Astrocyte (in vitro differentiated cells and primary cell): ENCODE data around the gene ENOSF1. TPM values are rescaled to one million over a fixed set of nuclear protein-coding genes. Genes with fewer than 3 reads are reported as not detected.

Experiments
- DNase-seq: peaks from one replicate; pipeline ENCODE4 v3.0.0-alpha.2; 2010; ENCODE audit warnings: low read depth
- FAIRE-seq: peaks from 2 replicates; lab custom pipeline; 2011; peaks lifted over from hg19 to GRCh38; lab: Jason Lieb, UNC
- H2AFZ ChIP-seq: 2 replicates; pipeline ENCODE4 v1.6.0; 2012; ENCODE audit warnings: low read depth, low read length, inconsistent platforms
- H3K27ac ChIP-seq: 2 replicates; pipeline ENCODE4 v1.5.1; 2011; ENCODE audit warnings: low read depth, low read length, inconsistent platforms
- H3K27me3 ChIP-seq: 2 replicates; pipeline ENCODE4 v1.6.0; 2011; ENCODE audit warnings: low read length, inconsistent platforms; ENCODE audit not compliant: insufficient read depth
- H3K36me3 ChIP-seq: 2 replicates; pipeline ENCODE4 v1.5.1; 2011; ENCODE audit warnings: low read length, inconsistent platforms; ENCODE audit not compliant: insufficient read depth
- H3K4me1 ChIP-seq: 2 replicates; pipeline ENCODE4 v1.5.1; 2011; ENCODE audit warnings: low read length, inconsistent platforms; ENCODE audit not compliant: insufficient read depth
- H3K4me2 ChIP-seq: 2 replicates; pipeline ENCODE4 v1.6.0; 2012; ENCODE audit warnings: low read length, inconsistent platforms
- H3K4me3 ChIP-seq: 2 replicates; pipeline ENCODE4 v1.5.1; 2011; ENCODE audit warnings: low read depth, mild to moderate bottlenecking, low read length, inconsistent platforms; ENCODE audit not compliant: insufficient read depth
- H3K79me2 ChIP-seq: 2 replicates; pipeline ENCODE4 v1.6.0; 2012; ENCODE audit warnings: mild to moderate bottlenecking, low read length, inconsistent platforms; ENCODE audit not compliant: insufficient read depth
- H3K9ac ChIP-seq: 2 replicates; pipeline ENCODE4 v1.6.0; 2012; ENCODE audit warnings: mild to moderate bottlenecking, low read length, inconsistent platforms
- H3K9me3 ChIP-seq: 2 replicates; pipeline ENCODE4 v1.5.1; 2012; ENCODE audit warnings: low read depth, mild to moderate bottlenecking, low read length, inconsistent platforms; ENCODE audit not compliant: insufficient read depth
- H4K20me1 ChIP-seq: 2 replicates; pipeline ENCODE4 v1.6.0; 2012; ENCODE audit warnings: low read length, inconsistent platforms; ENCODE audit not compliant: insufficient read depth
- H3K27ac Mint-ChIP-seq: one replicate; pipeline ENCODE4 v1.8.0; 2021; ENCODE audit warnings: mild to moderate bottlenecking, mixed read lengths; ENCODE audit not compliant: unreplicated experiment
- H3K27me3 Mint-ChIP-seq: one replicate; pipeline ENCODE4 v1.8.0; 2021; ENCODE audit warnings: low read depth, mixed read lengths; ENCODE audit not compliant: unreplicated experiment
- H3K36me3 Mint-ChIP-seq: one replicate; pipeline ENCODE4 v1.8.0; 2021; ENCODE audit warnings: low read depth, mixed read lengths; ENCODE audit not compliant: unreplicated experiment
- H3K4me1 Mint-ChIP-seq: one replicate; pipeline ENCODE4 v1.8.0; 2021; ENCODE audit warnings: low read depth, mixed read lengths; ENCODE audit not compliant: unreplicated experiment
- H3K4me3 Mint-ChIP-seq: one replicate; pipeline ENCODE4 v1.8.0; 2021; ENCODE audit warnings: mild to moderate bottlenecking, moderate library complexity, mixed read lengths; ENCODE audit not compliant: unreplicated experiment
- H3K9me3 Mint-ChIP-seq: one replicate; pipeline ENCODE4 v1.8.0; 2021; ENCODE audit warnings: mild to moderate bottlenecking, mixed read lengths; ENCODE audit not compliant: unreplicated experiment
- EZH2 ChIP-seq: IDR thresholded peaks from 2 replicates; pipeline ENCODE4 v1.6.1; 2012; ENCODE audit warnings: mild to moderate bottlenecking, low read length, inconsistent platforms; ENCODE audit not compliant: insufficient read depth
- total RNA-seq: library from RNA; stranded (reverse); gene quantifications from 2 replicates; pipeline ENCODE4 v1.2.1, GENCODE V29; 2021
- TF ChIP-seq, protein P1 (sequence below): IDR thresholded peaks from 2 replicates; pipeline ENCODE4 v1.5.1; 2011; ENCODE audit warnings: low read depth, mild to moderate bottlenecking, inconsistent platforms, low read length, moderate library complexity; ENCODE audit not compliant: insufficient read depth

Gene ENOSF1
- total RNA-seq, 1 donor from 2014 or later: 14.4 TPM

DNA sequence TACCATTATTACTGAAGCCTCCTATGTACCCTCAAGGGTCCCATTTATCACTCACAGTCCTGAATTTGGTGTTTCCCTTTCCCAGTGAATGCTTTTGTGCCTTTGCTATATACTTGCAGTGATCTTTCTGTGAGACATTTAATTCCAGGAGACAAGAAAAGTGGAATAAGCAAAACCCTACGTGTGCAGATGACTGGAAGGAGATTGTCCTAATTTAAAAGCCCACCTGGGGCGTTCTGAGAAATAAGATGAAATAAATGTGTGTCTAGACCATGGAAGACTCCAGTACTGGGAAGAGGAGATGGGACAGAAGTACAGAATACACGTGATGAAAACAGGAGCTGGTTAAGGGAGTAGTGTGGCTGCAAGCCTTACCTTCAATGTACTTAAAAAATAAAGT lies 35.7 kb downstream of the ENOSF1 start:
- Histone ChIP-seq H3K36me3 (peaks cover 22% of the 10 kb centered on the region), H4K20me1 (no peaks in the 10 kb centered on the region), H3K4me3 (no peak overlapping the region), H2AFZ (no peak overlapping the region), H3K9me3 (no peaks in the 10 kb centered on the region), H3K27me3 (no peaks in the 10 kb centered on the region), H3K4me2 (no peak overlapping the region), H3K27ac (no peak overlapping the region), H3K4me1 (no peaks in the 10 kb centered on the region), H3K79me2 (no peaks in the 10 kb centered on the region), H3K9ac (no peak overlapping the region)
- TF ChIP-seq, protein P1, sequence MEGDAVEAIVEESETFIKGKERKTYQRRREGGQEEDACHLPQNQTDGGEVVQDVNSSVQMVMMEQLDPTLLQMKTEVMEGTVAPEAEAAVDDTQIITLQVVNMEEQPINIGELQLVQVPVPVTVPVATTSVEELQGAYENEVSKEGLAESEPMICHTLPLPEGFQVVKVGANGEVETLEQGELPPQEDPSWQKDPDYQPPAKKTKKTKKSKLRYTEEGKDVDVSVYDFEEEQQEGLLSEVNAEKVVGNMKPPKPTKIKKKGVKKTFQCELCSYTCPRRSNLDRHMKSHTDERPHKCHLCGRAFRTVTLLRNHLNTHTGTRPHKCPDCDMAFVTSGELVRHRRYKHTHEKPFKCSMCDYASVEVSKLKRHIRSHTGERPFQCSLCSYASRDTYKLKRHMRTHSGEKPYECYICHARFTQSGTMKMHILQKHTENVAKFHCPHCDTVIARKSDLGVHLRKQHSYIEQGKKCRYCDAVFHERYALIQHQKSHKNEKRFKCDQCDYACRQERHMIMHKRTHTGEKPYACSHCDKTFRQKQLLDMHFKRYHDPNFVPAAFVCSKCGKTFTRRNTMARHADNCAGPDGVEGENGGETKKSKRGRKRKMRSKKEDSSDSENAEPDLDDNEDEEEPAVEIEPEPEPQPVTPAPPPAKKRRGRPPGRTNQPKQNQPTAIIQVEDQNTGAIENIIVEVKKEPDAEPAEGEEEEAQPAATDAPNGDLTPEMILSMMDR: no peak
- no peak for TF ChIP-seq EZH2
- H3K4me3 Mint-ChIP-seq: no peak overlapping the region
- H3K9me3 Mint-ChIP-seq: no peaks in the 10 kb centered on the region
- no peaks in the 10 kb centered on the region for H3K27me3 Mint-ChIP-seq
- H3K36me3 Mint-ChIP-seq: peaks cover 11% of the 10 kb centered on the region
- FAIRE-seq: no peak
- no peak for DNase-seq
- no peak overlapping the region for H3K27ac Mint-ChIP-seq
- peaks cover 1% of the 10 kb centered on the region for H3K4me1 Mint-ChIP-seq

DNA sequence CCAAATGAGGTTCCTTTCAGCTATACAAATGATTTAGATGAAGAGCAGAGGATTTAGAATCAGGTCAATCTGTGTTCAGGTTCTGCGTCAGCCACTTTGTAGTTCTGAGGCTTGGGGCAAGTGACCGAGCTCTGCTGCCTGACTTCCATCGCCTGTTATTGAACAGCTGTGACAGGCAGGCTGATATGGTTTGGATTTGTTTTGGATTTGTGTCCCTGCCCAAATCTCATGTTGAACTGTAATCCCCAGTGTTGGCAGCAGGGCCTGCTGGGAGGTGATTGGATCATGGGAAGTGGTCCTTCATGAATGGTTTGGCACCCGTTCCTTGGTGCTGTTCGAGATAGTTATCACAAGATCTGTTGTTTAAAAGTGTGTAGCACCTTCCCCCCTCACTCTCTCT lies 36.4 kb downstream of the ENOSF1 start:
- Mint-ChIP-seq H3K27me3 (no peaks in the 10 kb centered on the region), H3K36me3 (peaks cover 10% of the 10 kb centered on the region), H3K4me1 (peaks cover 1% of the 10 kb centered on the region), H3K9me3 (no peaks in the 10 kb centered on the region), H3K4me3 (no peak overlapping the region), H3K27ac (no peak overlapping the region)
- Histone ChIP-seq H3K36me3 (peaks cover 27% of the 10 kb centered on the region), H3K4me2 (no peak overlapping the region), H4K20me1 (no peaks in the 10 kb centered on the region), H3K27me3 (no peaks in the 10 kb centered on the region), H3K27ac (no peak overlapping the region), H3K9ac (no peak overlapping the region), H3K9me3 (no peaks in the 10 kb centered on the region), H3K4me3 (no peak overlapping the region), H3K79me2 (no peaks in the 10 kb centered on the region), H2AFZ (no peak overlapping the region), H3K4me1 (no peaks in the 10 kb centered on the region)
- TF ChIP-seq, protein P1: no peak
- TF ChIP-seq EZH2: no peak
- FAIRE-seq (no peak), DNase-seq (no peak)

DNA sequence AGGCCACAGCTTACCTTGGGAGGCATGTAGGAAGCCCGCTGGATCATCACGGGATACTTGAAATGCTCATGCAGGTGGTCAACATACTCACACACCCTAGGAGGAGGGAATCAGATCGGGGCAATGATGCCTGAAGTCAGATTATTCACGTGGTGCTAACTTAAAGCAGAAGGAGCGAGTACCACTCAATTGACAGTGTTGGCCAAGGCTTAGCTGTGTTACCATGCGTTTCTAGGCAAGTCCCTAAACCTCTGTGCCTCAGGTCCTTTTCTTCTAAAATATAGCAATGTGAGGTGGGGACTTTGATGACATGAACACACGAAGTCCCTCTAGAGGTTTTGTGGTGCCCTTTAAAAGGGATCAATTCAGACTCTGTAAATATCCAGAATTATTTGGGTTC lies 37.1 kb downstream of the ENOSF1 start:
- Mint-ChIP-seq H3K4me1 (peaks cover under 1% of the 10 kb centered on the region), H3K27ac (no peak overlapping the region), H3K9me3 (no peaks in the 10 kb centered on the region), H3K36me3 (peaks cover 14% of the 10 kb centered on the region), H3K27me3 (no peaks in the 10 kb centered on the region), H3K4me3 (no peak overlapping the region)
- no peaks in the 10 kb centered on the region for H3K79me2 ChIP-seq
- no peaks in the 10 kb centered on the region for H3K4me1 ChIP-seq
- no peak overlapping the region for H3K4me3 ChIP-seq
- no peaks in the 10 kb centered on the region for H3K9me3 ChIP-seq
- no peak overlapping the region for H3K27ac ChIP-seq
- no peaks in the 10 kb centered on the region for H4K20me1 ChIP-seq
- no peak for FAIRE-seq
- H3K9ac ChIP-seq: no peak overlapping the region
- H3K4me2 ChIP-seq: no peak overlapping the region
- H3K27me3 ChIP-seq: no peaks in the 10 kb centered on the region
- TF ChIP-seq, protein P1: no peak
- TF ChIP-seq EZH2: no peak
- no peak for DNase-seq
- H2AFZ ChIP-seq: no peak overlapping the region
- H3K36me3 ChIP-seq: peaks cover 29% of the 10 kb centered on the region
